ACHN (cell line): ENCODE results near the gene GUCY2F.

Experiments used
- DNase-seq: peaks from one replicate; pipeline ENCODE4 v3.0.0-alpha.2; 2015
- in situ Hi-C: cut with HindIII; loops from 2 replicates; pipeline ENCODE4 v1.10.0; 2017; ENCODE audit warnings: low sequenced_read_pairs, low pct_ligation_motif_present, low pct_unique_long_range_greater_than_20kb

GUCY2F gene

DNA sequence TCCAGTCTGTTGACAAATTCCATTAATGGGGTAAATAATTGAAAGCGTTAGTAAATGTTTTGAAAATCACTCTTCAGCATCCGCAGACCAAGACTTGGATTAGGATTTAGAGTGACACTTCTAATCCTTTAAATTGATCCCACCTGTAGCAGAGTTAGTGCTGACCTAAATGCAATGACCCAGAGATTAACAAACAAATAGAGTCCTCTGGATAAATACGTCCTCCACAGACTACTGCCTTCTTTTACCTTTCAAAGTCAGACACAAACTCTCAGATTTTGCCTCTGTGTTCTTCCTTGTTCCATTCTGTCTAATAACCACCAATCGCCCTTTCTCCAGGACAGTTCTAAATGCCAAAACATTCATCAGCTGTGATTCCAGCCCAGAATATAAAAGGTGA lies at the start of gene GUCY2F:
GUCY2F (minus strand) TSS at position 101 of the 400 bp plus-strand sequence. CDS start 6,150 bp downstream, outside the sequence.
- no peak for DNase-seq
- in situ Hi-C loops, result no loop called here

DNA sequence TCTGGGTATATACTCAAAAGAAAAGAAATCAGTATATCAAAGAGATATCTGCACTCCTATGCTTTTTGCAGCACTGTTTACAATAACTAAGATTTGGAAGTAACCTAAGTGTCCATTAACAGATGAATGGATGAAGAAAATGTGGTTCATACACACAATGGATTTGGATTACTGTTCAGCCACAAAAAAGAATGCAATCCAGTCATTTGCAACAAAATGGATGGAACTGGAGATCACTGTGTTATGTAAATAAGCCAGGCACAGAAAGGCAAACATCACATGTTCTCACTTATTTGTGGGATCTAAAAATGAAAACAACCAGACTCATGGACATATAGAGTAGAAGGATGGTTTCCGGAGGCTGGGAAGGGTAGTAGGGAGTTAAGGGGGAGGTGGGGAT lies 37.1 kb upstream of the GUCY2F start:
- no peak for DNase-seq
- in situ Hi-C loops, result no loop called here

DNA sequence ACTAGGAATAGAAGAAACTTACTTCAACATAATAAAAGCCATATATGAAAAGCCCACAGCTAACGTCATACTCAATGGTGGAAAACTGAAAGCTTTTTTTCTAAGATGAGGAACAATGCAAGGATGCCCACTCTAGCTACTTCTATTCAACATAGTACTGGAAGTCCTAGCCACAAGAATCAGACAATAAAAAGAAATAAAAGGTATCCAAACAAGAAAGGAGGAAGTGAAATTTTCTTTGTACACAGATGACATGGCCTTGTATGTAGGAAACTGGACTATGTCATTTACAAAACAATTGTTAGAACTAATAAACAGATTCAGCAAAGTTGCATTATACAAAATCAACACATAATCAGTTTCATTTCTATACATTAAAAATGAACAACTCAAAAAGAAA lies 29.2 kb upstream of the GUCY2F start:
- DNase-seq, result no peak
- in situ Hi-C loops, result no loop called here

DNA sequence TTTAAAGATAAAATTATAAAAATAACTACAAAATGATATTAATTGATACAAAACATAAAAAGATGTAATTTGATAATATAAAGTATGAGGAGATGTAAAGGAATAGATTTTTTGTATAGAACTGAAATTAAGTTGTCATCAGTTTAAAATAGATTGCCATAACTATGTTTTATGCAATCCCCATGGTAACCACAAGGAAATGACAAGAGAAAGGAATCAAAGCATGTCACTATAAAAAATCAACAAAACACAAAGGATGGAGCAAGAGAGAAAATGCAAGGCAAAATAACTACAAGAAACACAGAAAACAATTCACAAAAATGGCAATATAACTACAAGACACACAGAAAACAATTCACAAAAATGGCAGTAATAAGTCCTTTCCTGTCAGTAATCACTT lies 27.0 kb upstream of the GUCY2F start:
- in situ Hi-C loops, result no loop called here
- no peak for DNase-seq

DNA sequence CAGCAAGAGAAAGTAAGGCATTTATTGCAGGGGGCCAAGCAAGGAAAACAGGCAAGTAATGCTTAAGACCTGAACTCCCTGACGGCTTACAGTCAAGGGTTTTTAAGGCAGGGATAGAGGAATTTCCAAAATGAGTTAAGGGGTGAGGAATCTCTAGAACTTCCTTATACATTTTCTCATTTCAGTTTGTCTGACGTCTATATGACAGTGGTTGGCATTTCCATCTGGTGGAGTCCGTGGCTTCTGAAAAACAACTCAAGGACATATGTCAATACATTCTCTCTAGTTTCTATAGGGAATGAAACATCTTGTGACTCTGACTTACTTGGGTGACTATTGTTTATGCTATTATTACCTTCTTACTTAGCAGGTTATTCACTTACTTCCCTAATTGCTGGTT lies 19.3 kb upstream of the GUCY2F start:
- DNase-seq, result no peak
- in situ Hi-C loops, result no loop called here

DNA sequence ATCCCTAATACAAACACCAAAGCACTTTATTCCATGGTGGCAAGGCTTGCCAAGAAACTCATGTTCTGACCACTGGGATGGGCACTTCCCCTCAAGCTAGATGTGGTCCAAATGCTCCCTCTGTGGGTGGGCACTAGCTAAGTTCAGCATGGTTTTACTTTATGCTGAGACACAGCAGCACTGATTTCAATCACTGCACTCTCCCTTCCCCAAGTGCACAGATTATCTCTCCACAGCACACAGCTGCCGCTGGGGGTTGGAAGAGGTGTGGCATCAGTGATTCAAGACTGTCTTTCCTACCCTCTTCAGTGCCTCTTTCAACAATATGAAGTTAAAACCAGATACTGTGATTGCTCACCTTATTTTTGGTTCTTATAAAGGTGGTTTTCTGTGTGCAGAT lies 16.5 kb upstream of the GUCY2F start:
- in situ Hi-C loops, result no loop called here
- DNase-seq, result no peak

DNA sequence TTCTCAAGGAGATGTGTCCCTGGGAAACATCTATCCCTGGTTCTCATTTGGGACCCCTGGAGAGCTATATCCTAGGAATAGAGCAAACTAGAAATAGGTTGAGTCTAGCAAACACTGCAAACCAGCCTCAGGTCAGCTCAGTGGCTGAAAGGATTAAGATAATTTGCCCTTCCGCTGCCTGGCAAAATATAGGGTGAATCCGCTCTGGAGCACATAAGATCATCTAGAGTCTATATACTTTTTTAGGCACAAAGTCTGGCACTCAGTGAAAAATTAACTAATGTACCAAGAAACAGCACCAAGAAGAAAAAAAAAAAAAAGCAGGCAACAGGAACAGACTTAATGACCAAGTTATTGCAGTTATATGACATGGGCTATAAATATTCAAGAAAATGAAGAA lies 7.3 kb upstream of the GUCY2F start:
- in situ Hi-C loops, result no loop called here
- no peak for DNase-seq

DNA sequence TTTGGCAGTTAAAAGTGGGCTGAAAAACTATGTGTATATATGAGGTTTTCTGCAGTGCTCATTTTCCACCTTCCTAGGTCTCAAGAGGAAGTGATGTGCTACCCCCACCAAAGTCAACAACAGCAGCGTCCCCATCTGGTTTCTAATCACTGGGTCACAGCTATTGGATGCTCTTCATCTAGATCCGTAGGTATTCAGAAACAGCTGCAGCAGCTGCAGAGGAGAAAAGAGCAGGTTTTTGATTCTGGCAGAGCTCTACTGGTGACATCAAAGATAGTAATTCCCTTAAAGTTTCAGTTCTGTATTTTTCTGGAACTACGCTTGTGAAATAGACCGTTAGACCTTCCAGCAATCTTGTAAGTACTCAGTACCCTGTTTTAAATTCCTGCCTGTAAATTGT lies 5.8 kb upstream of the GUCY2F start:
- no peak for DNase-seq
- in situ Hi-C loops, result no loop called here

DNA sequence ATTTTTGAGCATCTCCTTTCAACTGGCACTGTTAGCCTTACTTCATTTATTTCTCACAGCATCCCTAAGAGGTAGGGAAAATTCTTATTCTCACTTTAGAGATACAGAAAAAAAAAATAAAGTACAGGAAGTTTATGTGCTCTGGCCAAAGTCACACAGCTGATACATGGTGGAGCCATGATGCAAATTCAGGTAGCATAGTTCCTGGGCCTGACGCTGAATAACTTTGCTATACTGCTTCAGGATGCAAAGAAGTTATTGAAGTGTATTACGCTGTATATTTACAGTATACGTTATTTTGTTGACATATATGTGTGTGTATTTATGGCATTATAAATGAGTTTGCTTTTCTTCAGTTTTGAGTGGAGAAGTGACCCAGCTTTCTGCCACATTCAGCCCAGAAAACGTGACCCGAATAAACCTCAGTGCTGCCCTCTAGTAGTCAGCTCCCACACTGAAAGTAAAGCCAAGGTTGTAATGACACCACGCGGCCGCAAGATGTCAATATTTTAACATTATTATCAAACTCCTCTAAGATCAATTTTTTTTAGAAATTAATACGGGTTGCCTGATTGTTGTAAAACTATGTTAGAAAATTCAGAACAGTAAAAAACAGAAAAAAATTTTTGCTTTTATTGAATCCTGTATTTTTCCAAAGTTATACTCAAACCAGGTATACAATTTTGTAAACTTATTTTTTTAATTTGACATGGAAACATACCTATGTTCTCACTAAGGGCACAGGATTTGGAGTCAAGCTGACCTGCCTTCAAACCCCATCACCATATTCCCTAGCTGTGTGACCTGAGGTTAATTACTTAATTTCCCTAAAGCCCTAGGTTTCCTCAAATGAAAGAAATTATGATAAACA lies 3.8 kb upstream of the GUCY2F start:
- DNase-seq, result peak; percentile 51

DNA sequence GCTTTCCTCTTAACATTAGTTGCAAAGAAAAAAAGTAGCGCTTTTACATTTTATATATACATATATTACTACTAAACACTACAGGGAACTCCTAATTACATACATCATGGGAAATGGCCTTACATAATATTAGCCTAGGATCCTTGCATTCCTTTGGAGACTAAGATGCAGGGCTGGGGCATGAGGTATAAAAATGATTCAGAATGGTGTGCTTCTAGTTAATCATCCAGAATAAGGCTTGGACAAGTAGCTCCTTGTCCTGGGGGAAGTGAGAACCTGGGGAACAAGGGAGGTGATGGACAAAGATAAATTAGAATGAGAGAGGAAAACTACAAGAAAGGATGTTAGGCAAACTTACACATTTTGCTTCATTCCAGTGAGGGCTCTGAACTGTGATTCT lies 3.0 kb upstream of the GUCY2F start:
- in situ Hi-C loops, result no loop called here
- DNase-seq, result no peak

More for the DNA sequence above, 3.8 kb upstream of the GUCY2F start:
- in situ Hi-C loops, result no loop called here

DNA sequence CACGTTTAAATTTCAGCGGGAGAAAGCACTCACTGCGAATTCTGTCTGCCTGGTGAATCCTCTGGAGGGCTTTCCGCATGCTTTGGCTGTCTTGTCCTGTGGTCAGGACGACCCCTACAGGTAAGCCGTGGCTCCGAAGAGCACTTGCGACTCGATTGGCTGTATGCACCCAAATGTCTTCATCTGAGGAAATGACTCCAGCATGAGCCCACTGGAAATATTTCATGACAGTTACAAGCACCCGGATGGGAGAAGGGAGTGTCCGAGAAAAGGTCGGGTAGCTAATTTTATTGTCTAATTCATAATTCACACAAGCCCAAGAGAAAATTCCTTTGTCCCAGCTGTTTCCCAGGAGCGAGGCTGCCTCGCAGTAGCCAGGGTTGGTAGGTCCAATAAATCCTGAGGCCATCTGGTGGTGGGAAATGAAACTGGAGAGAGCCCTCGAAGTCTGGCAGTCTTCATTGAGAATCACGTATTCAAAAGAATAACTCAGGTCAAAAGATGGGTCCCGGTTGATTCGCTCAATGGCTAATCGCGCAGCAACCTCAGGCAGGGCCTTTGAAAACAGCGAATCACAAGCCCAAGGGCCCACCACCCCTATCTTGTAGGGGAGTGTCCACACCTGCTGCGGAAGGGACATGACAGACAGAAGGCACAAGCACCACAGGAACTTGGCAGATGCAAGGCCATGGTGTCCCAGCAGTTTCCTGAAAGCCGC lies 6.6 kb downstream of the GUCY2F start:
- DNase-seq, result peak; percentile 29
- in situ Hi-C loops, result no loop called here

DNA sequence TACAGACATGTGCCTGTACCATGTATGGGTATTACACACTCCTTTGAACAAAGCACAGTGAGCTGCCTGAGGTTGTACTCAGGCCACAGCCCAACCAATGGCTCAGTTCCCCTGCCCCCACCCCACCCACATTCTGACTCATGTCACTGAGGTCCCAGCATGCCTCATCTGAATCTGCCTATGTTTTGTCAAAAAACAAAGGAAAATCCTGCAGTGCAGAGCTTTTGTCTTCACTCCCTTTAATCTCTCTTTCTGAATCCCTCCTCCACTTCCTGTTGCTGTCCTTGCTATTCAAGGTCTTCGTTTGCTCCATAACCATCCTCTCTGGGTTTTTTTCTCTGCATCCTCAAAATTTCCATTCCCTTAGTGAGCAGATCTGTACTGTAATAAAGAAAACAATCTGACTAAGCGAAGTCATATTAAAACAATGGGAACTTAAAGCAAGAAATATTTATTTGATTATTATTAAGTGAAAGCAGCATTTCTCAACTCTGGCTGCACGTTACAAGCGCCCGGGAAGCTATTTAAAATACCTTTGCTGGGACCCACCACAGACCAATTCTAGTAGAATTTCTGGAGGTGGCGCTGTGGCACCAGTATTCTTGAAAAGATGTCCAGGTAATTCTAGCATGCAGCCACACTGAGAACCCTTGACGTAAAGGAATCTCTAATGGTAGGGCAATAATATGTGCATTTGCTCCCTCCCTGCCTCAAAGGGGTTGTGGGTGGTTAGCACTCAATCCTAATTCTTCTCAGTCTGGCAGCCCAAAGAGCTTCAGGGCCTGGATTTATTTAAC lies 8.7 kb downstream of the GUCY2F start:
- in situ Hi-C loops, result no loop called here
- DNase-seq, result peak; percentile 0

DNA sequence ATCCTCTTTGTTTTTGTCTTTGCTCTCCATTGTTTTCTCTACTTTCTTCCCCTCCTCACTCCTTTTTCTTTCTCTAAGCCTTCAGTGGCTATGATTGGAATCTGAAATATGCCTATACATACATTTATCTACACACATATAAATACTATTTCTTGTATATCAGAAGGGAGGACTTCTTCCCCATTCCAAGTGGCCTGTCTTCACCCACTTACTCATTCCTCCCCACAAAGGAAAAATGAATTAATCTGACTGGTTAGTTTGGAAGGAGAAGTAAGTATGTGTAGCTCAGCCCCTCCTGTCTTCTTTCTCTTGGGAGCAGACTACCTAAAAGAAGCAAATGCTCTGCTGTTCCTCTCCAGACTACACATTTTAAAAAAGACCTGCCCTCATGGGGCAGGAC lies 17.7 kb downstream of the GUCY2F start:
- in situ Hi-C loops, result no loop called here
- no peak for DNase-seq

DNA sequence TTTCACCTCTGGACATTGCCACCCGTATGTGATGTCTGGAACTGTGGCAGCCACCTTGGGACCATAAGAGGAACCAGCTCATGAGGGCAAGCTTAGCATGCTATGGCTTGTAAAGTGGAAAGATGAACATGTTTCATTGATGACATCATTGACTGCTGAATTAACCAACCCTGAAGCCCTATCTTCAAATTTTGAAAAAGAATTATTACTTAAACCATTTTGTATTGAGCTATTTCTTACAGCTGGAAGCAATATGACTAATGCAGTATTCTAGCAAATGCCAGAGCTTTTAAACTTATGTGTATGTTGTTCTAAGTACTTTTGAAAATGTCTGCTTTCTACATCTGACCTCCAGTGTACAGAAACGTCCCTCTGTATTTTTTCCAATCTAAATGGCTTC lies 18.1 kb downstream of the GUCY2F start:
- in situ Hi-C loops, result no loop called here

DNA sequence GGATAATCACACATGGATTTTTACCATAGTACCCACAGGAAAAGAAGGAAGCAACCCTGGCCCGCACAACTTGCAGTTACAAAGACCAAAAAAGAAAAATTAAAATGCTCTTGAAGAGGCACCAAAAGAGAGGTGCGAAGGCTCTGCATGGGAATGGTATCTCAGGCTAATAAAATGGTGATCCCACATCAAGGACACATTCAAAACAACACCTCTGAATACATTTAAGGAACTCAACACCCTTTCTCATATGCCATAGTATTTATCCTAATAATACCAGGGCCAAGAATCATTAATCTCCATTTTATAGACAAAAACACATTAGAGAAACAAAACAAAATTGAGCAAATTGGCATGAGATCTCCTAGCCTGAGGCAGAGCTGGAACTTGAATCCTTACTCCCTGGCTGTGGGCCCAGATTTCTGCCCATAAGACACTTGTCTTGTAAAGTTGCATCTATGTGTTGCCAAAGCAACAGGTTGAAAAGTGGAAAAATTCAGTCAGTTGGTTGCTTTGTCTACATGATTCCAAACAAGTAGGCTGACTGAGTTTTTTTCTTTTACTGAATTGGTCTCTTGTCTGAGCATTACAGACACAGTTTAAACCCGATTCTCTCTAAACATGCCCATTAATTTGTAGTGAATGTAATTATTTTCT lies 33.5 kb downstream of the GUCY2F start:
- in situ Hi-C loops, result no loop called here
- DNase-seq, result no peak

More for the DNA sequence above, 18.1 kb downstream of the GUCY2F start:
- DNase-seq, result no peak

DNA sequence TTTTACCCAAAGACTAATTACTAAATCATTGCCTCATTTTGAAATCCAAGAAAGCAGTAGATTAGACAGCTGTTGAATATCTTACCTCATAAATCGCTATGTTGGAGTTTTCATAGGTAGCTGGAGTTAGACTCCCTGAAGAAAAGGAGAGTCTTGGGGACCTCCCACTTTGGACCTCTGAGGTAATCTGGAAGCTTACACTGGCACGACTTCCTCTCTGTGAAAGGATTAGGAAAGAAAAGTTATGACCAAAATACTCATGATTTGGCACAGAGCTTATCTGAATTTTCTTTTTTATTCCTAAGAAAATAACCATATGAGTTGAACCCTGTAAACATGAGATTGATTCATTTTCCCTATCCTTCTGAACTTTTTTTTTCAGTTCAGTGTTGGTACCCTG lies 40.6 kb downstream of the GUCY2F start:
- no peak for DNase-seq
- in situ Hi-C loops, result no loop called here

DNA sequence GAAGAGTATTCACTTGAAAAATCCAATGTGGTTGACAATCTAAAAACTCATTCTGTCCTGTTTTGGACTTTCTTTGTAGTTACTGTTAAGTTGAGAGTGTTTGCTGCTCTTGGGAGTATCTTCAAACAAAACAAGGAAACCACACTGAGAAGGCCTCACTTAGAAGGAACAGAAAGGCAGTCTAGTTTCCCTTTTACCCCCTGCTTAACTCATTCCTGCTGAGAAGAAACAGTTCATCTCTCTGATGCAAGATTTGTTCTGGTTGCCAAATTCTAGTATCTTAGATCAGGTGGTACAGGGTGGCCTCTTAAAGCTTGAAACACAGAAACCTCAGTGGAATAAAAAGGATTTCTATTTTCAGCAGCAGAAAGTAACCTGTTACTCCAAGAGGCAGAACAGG lies 41.4 kb downstream of the GUCY2F start:
- in situ Hi-C loops, result no loop called here
- no peak for DNase-seq

DNA sequence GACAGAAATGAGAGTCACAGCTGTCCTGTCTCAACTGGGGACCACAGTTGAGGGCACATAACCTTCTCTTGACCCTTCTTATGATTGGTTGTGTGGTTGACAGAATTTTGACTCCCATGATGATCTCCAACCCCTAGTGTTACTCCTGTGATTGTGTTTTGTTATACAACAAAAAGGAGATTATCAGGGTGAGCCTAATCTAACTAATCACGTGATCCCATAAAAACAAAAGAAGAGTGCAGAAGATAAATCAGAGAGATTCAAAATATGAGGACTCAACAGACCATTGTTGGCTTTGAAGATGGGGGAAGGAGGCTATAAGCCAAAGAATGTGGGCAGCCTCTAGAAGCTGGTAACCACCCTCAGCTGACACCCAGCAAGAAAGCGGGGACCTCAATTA lies 72.7 kb downstream of the GUCY2F start:
- in situ Hi-C loops, result no loop called here
- no peak for DNase-seq

DNA sequence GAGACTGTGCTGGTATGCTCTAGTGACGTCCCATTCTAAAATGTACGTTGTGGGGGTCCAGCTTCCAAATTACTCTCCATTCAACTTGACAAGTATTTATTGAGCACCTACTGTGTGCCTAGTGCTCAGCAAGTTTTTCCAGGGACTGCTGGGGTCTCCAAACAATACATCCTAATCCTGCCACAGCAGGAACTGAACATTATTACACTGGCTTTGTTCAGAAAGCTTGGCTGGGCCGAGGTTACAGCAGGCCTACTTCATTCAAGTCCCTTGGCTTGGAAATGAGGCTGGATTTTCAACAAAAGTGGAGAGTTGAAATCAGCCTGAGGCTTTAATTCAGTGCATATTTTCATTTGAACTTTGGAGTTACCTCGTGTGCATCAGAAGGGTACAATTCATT lies 78.0 kb downstream of the GUCY2F start:
- in situ Hi-C loops, result no loop called here
- DNase-seq, result no peak
